ENCODE data around the gene SP6. TPM values are rescaled to one million over a fixed set of nuclear protein-coding genes. Genes with fewer than 3 reads are reported as not detected.

SP6 gene
- total and polyA plus RNA-seq, 2 of the 4 experiments (the other 2 are of a cell fraction): under 0.01 to 0.31 TPM

DNA sequence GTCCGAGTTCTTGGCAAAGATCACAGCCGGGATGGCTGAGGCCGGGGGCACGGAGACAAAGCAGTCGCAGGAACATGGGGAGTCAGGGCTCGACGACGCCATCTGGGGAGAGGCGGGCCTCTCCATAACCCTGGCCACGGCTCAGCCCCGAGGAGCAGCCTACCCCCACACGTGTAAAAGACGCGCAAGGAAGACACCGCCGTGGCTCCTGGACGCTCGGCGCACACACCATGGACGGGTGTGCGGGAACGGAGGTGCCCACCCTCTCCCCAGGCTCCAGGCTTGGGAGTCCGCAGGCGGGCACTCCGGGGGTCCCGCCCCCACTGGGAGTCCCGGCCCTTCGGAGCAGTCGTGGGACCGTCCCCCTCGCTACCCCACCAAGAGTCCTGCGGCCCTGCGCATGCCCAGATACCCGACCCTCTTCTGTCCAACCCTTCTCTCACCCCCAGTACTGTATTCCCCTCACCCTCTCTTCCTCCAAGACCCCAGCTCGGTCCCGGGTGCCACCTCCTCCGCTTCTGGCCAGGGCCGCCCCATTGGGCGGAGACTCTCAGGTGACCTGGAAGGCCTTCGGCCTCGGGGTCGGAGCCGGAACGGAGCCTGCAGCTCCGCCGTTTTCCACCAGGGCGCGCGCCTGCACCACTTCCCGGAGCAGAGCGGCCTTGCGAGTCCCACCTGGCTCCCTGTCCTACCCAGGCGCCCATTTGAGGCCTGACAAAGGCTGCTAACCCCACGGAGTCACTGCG is 10.0 kb downstream of the SP6 start, which contains the start of gene SCRN2 (continued):
- TF ChIP-seq, protein P1, sequence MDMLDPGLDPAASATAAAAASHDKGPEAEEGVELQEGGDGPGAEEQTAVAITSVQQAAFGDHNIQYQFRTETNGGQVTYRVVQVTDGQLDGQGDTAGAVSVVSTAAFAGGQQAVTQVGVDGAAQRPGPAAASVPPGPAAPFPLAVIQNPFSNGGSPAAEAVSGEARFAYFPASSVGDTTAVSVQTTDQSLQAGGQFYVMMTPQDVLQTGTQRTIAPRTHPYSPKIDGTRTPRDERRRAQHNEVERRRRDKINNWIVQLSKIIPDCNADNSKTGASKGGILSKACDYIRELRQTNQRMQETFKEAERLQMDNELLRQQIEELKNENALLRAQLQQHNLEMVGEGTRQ (IDR thresholded peaks at IDR 0.05; ENCODE audit: low read depth, low read length): peak; percentile 52
- TF ChIP-seq BHLHE40 (IDR thresholded peaks at IDR 0.05; ENCODE audit: low read depth, low read length): no peak
